Non-pigmented ciliary epithelial cell (primary cell): Measurements from ENCODE around the gene CSNK2A3.
"Not testable (repeated sequence)": the region's sequence is repeated elsewhere in the genome, so short reads cannot be mapped to it uniquely, and the experiment has no call there.

ENCODE experiments used
- DNase-seq: peaks from one replicate; pipeline ENCODE4 v3.0.0-alpha.2; 2010; ENCODE audit warnings: low read depth

CSNK2A3 gene

DNA sequence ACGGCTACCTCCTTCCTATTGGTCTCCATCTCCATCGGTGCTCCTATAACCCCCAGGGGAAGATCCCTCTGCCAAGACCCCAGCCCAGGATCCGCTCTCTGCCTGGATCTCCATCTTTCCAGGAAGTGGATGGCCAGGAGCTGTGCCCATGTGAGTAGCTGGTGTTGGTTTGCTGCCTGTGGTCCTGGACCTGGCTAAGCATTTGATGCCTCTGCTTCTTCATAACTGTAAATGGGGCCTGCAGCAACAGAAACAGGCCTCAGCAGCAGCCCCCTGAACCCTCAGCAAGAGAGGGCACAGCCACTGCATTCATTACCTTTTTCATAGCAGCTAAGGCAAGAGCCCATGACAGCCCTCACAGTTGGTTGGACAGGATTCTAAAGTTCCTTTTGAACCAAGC lies 26.6 kb upstream of the CSNK2A3 start:
- no peak for DNase-seq

DNA sequence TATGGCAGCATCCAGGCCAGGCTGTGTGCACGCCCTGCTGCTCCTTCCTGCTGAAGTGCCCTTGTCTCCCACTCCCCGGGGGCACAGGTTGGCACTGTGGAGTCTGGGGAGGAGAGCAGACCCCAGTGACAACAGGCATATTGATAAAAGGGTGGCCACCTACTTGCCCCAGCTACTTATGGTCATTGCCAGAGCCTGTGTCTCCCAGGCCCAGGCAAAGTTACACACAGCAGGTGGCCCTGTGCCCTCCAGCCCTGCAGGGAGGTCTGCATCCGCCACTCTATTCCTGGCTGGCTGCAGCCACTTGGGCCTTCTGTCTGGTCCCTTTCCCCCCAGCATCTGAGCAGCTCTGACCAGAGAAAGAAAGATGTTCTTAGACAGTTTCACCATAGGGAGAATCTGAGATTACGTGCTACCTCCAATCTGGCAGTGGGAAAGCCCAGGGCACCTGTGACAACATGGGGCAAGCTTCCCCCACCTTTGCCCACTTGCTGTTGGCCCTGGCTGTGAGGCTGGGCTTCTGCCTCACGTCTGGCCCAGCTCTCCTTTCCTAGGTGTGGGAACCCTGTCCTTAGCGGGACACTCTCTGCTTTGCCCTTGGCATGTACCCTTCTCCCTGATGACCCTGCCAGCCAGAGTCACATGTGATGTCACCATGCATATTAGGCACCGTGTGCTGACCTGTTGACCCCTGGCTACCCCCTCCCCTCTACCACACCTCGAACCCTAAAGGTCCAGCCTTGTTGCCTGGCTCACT lies 25.3 kb upstream of the CSNK2A3 start:
- DNase-seq = no peak

- no peak for DNase-seq
Observed at GRCh38 chr11:11374358-11375148, 21.5 kb upstream of the CSNK2A3 start.

GRCh38 chr11:11373934-11374333 lies 20.9 kb upstream of the CSNK2A3 start:
- no peak for DNase-seq

DNA sequence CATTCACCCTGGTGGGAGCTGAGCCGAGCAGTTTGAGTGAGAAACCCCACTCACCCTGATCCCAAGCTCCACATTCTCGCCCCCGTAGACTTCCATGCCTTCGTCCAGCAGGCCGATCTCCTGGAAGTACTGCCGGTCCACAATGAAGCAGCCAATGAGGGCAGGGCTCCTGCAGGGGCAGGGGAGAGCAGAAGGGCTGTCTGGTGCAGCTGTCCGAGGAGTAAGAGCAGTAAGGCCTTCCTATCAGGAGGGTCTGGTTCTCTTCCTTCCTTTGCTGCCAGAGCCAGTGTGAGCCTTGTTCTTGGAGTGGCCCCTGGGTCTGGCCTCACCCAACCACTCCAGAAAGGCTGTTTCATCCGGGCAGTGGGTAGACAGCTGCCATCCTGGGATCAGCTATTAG lies 19.4 kb upstream of the CSNK2A3 start:
- no peak for DNase-seq

DNA sequence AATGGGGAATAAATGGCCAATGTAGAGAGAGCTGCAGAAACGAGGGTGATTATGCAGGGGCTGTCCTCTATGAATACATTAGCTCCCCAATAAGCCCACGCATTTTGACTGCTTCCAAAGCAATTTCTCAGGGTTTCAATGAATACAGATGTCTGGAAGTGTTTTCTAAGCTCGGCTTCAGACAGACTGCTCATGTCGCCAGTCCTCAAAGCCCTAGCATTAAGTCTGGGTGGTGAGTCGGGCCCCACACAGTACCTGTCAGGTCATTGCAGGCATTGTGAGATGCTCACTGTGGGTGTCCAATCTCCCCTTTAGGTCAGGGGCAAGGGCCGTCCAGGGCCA lies 17.9 kb upstream of the CSNK2A3 start:
- no peak for DNase-seq

DNA sequence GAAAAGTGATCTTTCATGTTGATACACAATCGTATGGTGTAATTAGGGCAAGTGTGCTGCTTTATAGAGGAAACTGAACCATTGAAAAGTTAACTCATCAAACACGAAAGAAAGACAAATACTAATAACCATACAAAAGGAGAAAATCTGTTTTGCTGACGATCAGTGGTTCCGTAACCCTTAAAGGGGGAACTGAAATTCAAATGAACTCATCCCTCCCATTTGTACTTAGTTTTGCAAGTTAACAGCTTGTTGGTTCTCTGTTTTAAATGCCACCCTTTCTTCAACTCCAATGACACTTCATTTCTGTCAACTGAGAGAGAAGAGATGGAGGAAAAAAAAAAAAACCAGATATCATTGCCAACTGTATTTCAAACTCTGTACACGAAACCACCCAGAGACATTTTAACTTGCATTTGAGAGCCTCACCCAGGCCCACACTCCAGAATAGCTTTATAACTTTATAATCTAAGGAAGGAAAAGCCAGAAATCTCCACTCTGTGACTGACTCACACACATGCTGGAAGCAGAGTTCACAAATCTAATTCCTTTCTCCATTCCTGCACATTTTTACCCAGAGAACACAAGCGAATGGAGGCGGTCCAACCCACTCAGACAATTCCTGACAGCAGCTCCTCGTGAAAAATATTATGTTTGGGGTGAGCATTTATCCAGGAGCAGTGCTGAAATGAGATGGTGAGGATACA lies 17.4 kb upstream of the CSNK2A3 start:
- no peak for DNase-seq

- DNase-seq = no peak
Observed at GRCh38 chr11:11366793-11367192, 13.7 kb upstream of the CSNK2A3 start.

DNA sequence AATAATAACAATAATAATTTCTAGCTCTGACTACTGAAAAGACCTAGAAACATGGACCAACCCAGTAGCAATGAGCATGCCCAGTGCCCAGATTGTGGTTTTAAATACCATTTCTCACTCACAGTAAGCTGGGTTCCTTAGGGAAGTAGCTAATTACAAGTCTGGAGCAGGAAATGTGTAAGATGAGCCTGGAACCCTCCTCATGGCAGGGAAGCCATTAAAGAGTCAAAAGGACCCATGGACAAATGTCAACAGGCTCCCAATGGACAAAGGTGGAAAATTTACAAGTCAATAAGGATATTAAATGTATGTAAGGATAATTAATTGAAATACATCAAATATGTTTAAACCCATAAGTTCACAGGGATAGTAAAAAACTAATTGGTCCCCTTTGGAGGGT lies 10.6 kb upstream of the CSNK2A3 start:
- DNase-seq = no peak

- no peak for DNase-seq
Observed at GRCh38 chr11:11359611-11360010, 6.6 kb upstream of the CSNK2A3 start.

DNA sequence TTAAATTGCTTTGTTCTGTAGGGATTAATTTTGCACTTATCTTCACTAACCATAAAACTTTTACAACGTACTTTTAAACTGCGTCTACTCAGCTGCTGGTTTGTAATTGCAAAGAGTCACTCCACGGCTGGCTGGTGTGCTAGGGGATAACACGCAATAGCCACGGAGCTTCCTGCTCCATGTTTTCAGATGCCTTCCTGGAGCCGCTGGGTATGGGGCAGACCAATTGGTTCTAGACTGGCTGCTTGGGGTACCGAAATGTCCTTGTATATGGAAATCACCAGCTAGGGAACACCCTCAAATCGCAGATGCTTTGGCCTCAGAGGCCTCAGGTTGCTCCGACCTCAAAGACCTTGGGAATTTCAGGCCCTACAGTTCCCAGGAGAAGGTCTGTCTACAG lies 3.8 kb upstream of the CSNK2A3 start:
- DNase-seq = no peak

GRCh38 chr11:11351851-11352250 lies 1.2 kb downstream of the CSNK2A3 start:
- not testable (repeated sequence) for DNase-seq

GRCh38 chr11:11351042-11351586 lies 1.9 kb downstream of the CSNK2A3 start:
- no peak for DNase-seq

GRCh38 chr11:11349870-11350337 lies 3.1 kb downstream of the CSNK2A3 start:
- peak; percentile 15 for DNase-seq

- no peak for DNase-seq
Observed at GRCh38 chr11:11349106-11349825, 3.8 kb downstream of the CSNK2A3 start.

DNA sequence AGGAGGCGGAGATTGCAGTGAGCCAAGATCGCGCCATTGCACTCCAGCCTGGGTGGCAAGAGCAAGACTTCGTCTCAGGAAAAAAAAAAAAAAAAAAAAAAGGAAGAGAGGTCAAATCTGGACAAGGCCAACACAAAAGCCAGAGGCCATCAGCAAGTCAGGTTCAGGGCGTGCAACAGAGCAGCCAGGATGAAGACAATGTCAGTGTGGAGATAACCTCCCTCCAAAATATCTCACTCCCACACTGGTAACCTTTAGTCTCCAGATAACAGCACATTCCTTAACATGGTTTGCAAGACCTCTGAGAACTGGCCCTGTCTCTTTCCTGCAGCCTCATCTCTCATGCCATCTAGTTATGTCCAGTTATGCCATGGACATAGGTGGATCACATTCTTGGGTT lies 4.7 kb downstream of the CSNK2A3 start:
- DNase-seq = no peak

DNA sequence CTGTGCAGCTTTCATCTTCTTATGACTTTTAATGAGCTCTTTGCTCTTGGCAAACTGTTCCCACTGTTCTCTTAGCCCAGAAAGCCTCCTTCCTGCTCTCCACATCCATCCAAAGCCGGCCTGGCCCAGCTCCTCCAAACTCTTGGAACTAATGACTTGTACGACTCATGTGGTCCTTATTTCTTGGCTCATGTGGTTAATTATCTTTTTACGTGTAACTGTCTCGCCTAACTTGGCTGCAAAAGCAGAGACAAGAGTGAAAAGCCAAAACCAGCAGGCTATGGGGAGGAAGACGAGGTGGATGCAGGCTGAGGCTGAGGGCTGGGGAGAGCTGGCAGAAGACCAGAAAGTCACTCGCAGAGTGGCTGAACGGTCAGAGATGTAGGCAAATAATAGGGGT lies 5.5 kb downstream of the CSNK2A3 start:
- no peak for DNase-seq

GRCh38 chr11:11346303-11346702 lies 6.7 kb downstream of the CSNK2A3 start:
- DNase-seq = no peak

- no peak for DNase-seq
Observed at GRCh38 chr11:11345099-11345498, 8.0 kb downstream of the CSNK2A3 start.

DNA sequence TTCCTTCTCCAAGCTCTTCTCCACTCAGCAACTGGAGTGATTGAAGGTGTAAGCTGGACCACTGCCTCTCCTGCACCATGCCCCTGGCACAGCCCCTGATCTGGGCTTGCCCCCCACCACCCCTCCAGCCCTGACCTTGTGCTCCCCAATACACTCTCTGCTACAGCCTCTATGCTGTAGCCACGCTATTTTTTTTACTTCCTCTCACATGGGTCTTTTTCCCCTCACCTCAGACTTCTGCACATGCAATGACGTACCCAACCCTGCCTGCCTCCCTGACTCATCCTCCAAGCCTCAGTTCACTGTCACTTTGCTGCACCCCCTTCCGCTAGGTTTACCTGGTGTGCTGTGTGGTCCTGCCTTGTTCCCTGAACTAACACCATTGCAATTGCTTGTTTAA lies 9.0 kb downstream of the CSNK2A3 start:
- DNase-seq = no peak

DNA sequence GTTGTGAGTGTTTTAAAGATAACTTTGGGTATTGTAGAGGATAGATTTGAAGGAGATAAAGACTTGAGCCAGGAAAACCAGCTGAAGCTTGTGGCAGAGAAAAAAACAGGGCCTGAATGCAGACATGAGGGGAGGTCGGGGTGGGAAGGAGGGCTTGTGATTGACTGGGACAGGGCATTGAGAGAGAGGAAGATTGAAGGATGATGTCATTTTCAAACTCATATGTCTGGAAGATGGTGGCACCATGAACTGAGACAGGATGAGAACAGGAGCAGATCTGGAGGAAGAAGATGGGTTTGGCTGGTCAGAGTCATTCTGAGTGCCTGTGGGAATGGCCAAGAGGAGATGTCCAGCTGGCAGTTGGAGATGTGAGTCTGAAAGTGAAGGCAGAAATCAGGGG lies 14.7 kb downstream of the CSNK2A3 start:
- DNase-seq = no peak

GRCh38 chr11:11336664-11337063 lies 16.4 kb downstream of the CSNK2A3 start:
- DNase-seq = no peak
